ENCODE data around the gene NTPCR. TPM values are rescaled to one million over a fixed set of nuclear protein-coding genes. Genes with fewer than 3 reads are reported as not detected.

The NTPCR gene, protein sequence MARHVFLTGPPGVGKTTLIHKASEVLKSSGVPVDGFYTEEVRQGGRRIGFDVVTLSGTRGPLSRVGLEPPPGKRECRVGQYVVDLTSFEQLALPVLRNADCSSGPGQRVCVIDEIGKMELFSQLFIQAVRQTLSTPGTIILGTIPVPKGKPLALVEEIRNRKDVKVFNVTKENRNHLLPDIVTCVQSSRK
- 29.5 TPM for total RNA-seq
- long read RNA-seq, full-length matches to known transcripts: 23 of 33 reads
- long read RNA-seq, partial matches to known transcripts: 4 of 33 reads
- long read RNA-seq, other reads (novel, unspliced or antisense): 6 of 33 reads

DNA sequence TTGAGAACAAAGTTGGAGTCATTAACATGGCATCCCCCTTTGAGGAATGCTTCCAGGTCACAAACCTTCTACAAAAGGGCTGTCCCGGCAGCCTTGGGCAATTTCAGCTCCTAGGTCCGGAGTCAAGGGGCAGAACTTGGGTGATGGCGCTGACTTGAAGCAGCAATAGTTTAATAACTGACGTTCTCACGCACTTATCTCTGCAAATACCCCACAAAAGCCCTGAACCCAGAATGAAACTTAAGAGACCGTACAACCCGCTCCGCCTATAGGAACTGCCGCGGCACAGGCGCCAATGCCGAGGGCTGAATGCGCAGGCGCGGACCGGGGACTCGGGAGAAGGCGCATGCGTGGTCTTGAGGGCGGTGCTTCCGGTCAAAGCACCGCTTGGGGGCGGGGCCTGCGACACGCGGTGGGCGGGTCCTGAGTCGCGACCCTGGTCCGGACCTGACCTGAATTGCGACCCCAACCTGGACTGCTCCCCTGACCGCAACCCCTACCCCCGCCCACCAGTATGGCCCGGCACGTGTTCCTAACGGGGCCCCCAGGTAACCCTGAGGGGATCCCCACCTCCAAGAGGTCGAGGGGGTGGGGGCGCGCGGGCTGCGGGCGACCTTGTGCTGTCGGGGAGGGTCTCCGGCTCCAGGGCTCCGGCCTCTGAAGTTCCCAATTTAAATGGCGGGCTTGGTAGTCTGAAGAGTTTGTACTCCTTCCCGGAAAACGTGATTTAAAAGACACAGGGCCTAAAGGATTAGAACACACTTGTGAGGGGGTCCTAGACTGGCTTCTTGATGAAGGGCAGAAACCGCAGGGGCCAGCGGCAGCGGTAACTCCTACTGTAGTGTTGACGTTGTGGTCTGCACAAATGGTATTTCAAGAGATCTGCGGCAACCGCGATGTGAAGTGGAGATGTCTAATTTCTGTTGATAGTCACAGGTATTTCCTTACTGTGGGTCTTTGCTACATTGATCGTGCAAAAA lies at the start of gene NTPCR:
Gene NTPCR (plus strand): TSS at position 415 of the 980 bp plus-strand sequence. CDS start 100 bp downstream, at position 515.
- Histone ChIP-seq H3K4me3 (peak within 1 kb of the TSS; percentile 93), H3K27me3 (ENCODE audit: low read depth) (no peaks in the 10 kb centered on the region), H3K27ac (peak within 1 kb of the TSS; percentile 81), H3K9me3 (no peaks in the 10 kb centered on the region), H3K36me3 (no peaks in the 10 kb centered on the region), H3K4me1 (peaks cover 14% of the 10 kb centered on the region)
- ATAC-seq: peak; percentile 96 to 98
- peak; percentile 18 for TF ChIP-seq CTCF (IDR thresholded peaks at IDR 0.05)
- peak; percentile 94 for DNase-seq
- intact Hi-C loops (cut with DNase I): no loop called here

- no peak overlapping the region for H3K4me3 ChIP-seq
- peak; percentile 21 to 39 for ATAC-seq
Measured at GRCh38 chr1:232900818-232901217, 49.6 kb upstream of the NTPCR start.

DNA sequence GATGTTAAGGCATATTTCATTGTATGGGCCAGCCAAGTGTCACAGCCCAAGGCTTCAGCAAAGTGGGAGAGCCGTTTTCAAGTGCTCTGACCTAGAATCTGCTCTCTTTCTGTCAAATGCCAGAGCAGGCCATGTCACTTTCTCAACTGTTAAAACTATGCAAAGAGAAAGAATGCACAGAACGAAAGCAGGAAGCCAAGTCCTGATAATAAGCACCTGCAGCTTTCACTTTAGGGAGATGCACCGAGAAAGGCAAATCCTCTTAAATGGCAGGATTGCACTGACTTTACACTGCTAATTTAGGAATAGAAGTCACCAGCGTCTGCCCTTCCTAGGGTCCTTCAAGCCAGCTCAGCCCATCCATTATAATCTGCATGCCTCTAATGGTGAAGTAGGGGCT lies 49.2 kb upstream of the NTPCR start:
- H3K27ac ChIP-seq: no peak overlapping the region
- no peaks in the 10 kb centered on the region for H3K9me3 ChIP-seq
- no peaks in the 10 kb centered on the region for H3K36me3 ChIP-seq
- ATAC-seq (peak; percentile 49 to 81), DNase-seq (no peak)
- no peak for TF ChIP-seq CTCF (IDR thresholded peaks at IDR 0.05)
- H3K4me3 ChIP-seq: no peak overlapping the region
- no peaks in the 10 kb centered on the region for H3K27me3 ChIP-seq (ENCODE audit: low read depth)
- peaks cover 11% of the 10 kb centered on the region for H3K4me1 ChIP-seq
- intact Hi-C loops (cut with DNase I): no loop called here

More at GRCh38 chr1:232900818-232901217, 49.6 kb upstream of the NTPCR start:
- H3K4me1 ChIP-seq: peaks cover 11% of the 10 kb centered on the region
- TF ChIP-seq CTCF (IDR thresholded peaks at IDR 0.05): no peak
- no peak overlapping the region for H3K27ac ChIP-seq
- no peaks in the 10 kb centered on the region for H3K27me3 ChIP-seq (ENCODE audit: low read depth)
- no peak for DNase-seq
- intact Hi-C loops (cut with DNase I): no loop called here
- H3K36me3 ChIP-seq: no peaks in the 10 kb centered on the region
- no peaks in the 10 kb centered on the region for H3K9me3 ChIP-seq

- H3K4me3 ChIP-seq: no peak overlapping the region
- H3K36me3 ChIP-seq: no peaks in the 10 kb centered on the region
- H3K27me3 ChIP-seq (ENCODE audit: low read depth): no peaks in the 10 kb centered on the region
- DNase-seq (no peak), ATAC-seq (no peak)
- no peak overlapping the region for H3K27ac ChIP-seq
- no peaks in the 10 kb centered on the region for H3K9me3 ChIP-seq
- H3K4me1 ChIP-seq: peaks cover 11% of the 10 kb centered on the region
- intact Hi-C loops (cut with DNase I): no loop called here
- no peak for TF ChIP-seq CTCF (IDR thresholded peaks at IDR 0.05)
Measured at GRCh38 chr1:232902774-232903350, 47.5 kb upstream of the NTPCR start.

GRCh38 chr1:232904131-232904530 lies 46.3 kb upstream of the NTPCR start:
- Histone ChIP-seq H3K27me3 (ENCODE audit: low read depth) (no peaks in the 10 kb centered on the region), H3K4me1 (peaks cover 11% of the 10 kb centered on the region), H3K27ac (no peak overlapping the region), H3K4me3 (no peak overlapping the region), H3K9me3 (no peaks in the 10 kb centered on the region), H3K36me3 (no peaks in the 10 kb centered on the region)
- DNase-seq (no peak), ATAC-seq (no peak)
- intact Hi-C loops (cut with DNase I): no loop called here
- TF ChIP-seq CTCF (IDR thresholded peaks at IDR 0.05): no peak
